ENCODE data around the gene HIBCH.
"Not testable (repeated sequence)": the region's sequence is repeated elsewhere in the genome, so short reads cannot be mapped to it uniquely, and the experiment has no call there.

HIBCH gene

GRCh38 chr2:190318931-190319554, 583 bp downstream of the HIBCH start:
- Histone ChIP-seq H3K4me1 (ENCODE audit: control insufficient read depth, insufficient read depth, low read length) (peaks cover 27% of the 10 kb centered on the region), H3K9ac (ENCODE audit: low read length) (peak overlapping the region; percentile 42), H3K36me3 (ENCODE audit: control insufficient read depth, insufficient read depth, low read length) (no peaks in the 10 kb centered on the region), H3K4me3 (ENCODE audit: low read length) (peak overlapping the region; percentile 24), H3K9me3 (ENCODE audit: control insufficient read depth, low read length) (no peaks in the 10 kb centered on the region), H3K27me3 (ENCODE audit: control insufficient read depth, insufficient read depth, low read length) (no peaks in the 10 kb centered on the region)

GRCh38 chr2:190318514-190318913, 1.1 kb downstream of the HIBCH start:
- Histone ChIP-seq H3K9ac (ENCODE audit: low read length) (peak overlapping the region; percentile 42), H3K9me3 (ENCODE audit: control insufficient read depth, low read length) (no peaks in the 10 kb centered on the region), H3K36me3 (ENCODE audit: control insufficient read depth, insufficient read depth, low read length) (no peaks in the 10 kb centered on the region), H3K4me3 (ENCODE audit: low read length) (peak overlapping the region; percentile 24), H3K4me1 (ENCODE audit: control insufficient read depth, insufficient read depth, low read length) (peaks cover 31% of the 10 kb centered on the region), H3K27me3 (ENCODE audit: control insufficient read depth, insufficient read depth, low read length) (no peaks in the 10 kb centered on the region)

GRCh38 chr2:190315273-190315672, 4.4 kb downstream of the HIBCH start:
- Histone ChIP-seq H3K4me3 (ENCODE audit: low read length) (no peak overlapping the region), H3K36me3 (ENCODE audit: control insufficient read depth, insufficient read depth, low read length) (no peaks in the 10 kb centered on the region), H3K9me3 (ENCODE audit: control insufficient read depth, low read length) (no peaks in the 10 kb centered on the region), H3K9ac (ENCODE audit: low read length) (no peak overlapping the region), H3K27me3 (ENCODE audit: control insufficient read depth, insufficient read depth, low read length) (no peaks in the 10 kb centered on the region), H3K4me1 (ENCODE audit: control insufficient read depth, insufficient read depth, low read length) (peaks cover 41% of the 10 kb centered on the region)

- H3K9ac ChIP-seq (ENCODE audit: low read length) = no peak overlapping the region
- H3K9me3 ChIP-seq (ENCODE audit: control insufficient read depth, low read length) = no peaks in the 10 kb centered on the region
- peaks cover 36% of the 10 kb centered on the region for H3K4me1 ChIP-seq (ENCODE audit: control insufficient read depth, insufficient read depth, low read length)
- H3K4me3 ChIP-seq (ENCODE audit: low read length) = no peak overlapping the region
- H3K27me3 ChIP-seq (ENCODE audit: control insufficient read depth, insufficient read depth, low read length) = no peaks in the 10 kb centered on the region
- H3K36me3 ChIP-seq (ENCODE audit: control insufficient read depth, insufficient read depth, low read length) = no peaks in the 10 kb centered on the region
Observed at GRCh38 chr2:190313880-190314279, 5.7 kb downstream of the HIBCH start.

GRCh38 chr2:190312635-190313025, 7.0 kb downstream of the HIBCH start:
- H3K27me3 ChIP-seq (ENCODE audit: control insufficient read depth, insufficient read depth, low read length); H3K9ac ChIP-seq (ENCODE audit: low read length); H3K36me3 ChIP-seq (ENCODE audit: control insufficient read depth, insufficient read depth, low read length); H3K4me3 ChIP-seq (ENCODE audit: low read length); H3K9me3 ChIP-seq (ENCODE audit: control insufficient read depth, low read length): not testable (repeated sequence)
- peaks cover 24% of the 10 kb centered on the region for H3K4me1 ChIP-seq (ENCODE audit: control insufficient read depth, insufficient read depth, low read length)

GRCh38 chr2:190311893-190312634, 7.6 kb downstream of the HIBCH start:
- Histone ChIP-seq H3K4me3 (ENCODE audit: low read length) (no peak overlapping the region), H3K36me3 (ENCODE audit: control insufficient read depth, insufficient read depth, low read length) (no peaks in the 10 kb centered on the region), H3K27me3 (ENCODE audit: control insufficient read depth, insufficient read depth, low read length) (no peaks in the 10 kb centered on the region), H3K4me1 (ENCODE audit: control insufficient read depth, insufficient read depth, low read length) (peaks cover 24% of the 10 kb centered on the region), H3K9me3 (ENCODE audit: control insufficient read depth, low read length) (no peaks in the 10 kb centered on the region), H3K9ac (ENCODE audit: low read length) (no peak overlapping the region)

- H3K9ac ChIP-seq (ENCODE audit: low read length) = no peak overlapping the region
- no peaks in the 10 kb centered on the region for H3K27me3 ChIP-seq (ENCODE audit: control insufficient read depth, insufficient read depth, low read length)
- peaks cover 10% of the 10 kb centered on the region for H3K4me1 ChIP-seq (ENCODE audit: control insufficient read depth, insufficient read depth, low read length)
- H3K4me3 ChIP-seq (ENCODE audit: low read length) = no peak overlapping the region
- no peaks in the 10 kb centered on the region for H3K36me3 ChIP-seq (ENCODE audit: control insufficient read depth, insufficient read depth, low read length)
- H3K9me3 ChIP-seq (ENCODE audit: control insufficient read depth, low read length) = no peaks in the 10 kb centered on the region
Observed at GRCh38 chr2:190308031-190308430, 11.6 kb downstream of the HIBCH start.

- no peaks in the 10 kb centered on the region for H3K9me3 ChIP-seq (ENCODE audit: control insufficient read depth, low read length)
- H3K4me1 ChIP-seq (ENCODE audit: control insufficient read depth, insufficient read depth, low read length) = peaks cover 9% of the 10 kb centered on the region
- H3K36me3 ChIP-seq (ENCODE audit: control insufficient read depth, insufficient read depth, low read length) = no peaks in the 10 kb centered on the region
- H3K4me3 ChIP-seq (ENCODE audit: low read length) = no peak overlapping the region
- no peaks in the 10 kb centered on the region for H3K27me3 ChIP-seq (ENCODE audit: control insufficient read depth, insufficient read depth, low read length)
- no peak overlapping the region for H3K9ac ChIP-seq (ENCODE audit: low read length)
Observed at GRCh38 chr2:190304404-190304803, 15.2 kb downstream of the HIBCH start.

- H3K9ac ChIP-seq (ENCODE audit: low read length) = no peak overlapping the region
- no peaks in the 10 kb centered on the region for H3K9me3 ChIP-seq (ENCODE audit: control insufficient read depth, low read length)
- no peaks in the 10 kb centered on the region for H3K36me3 ChIP-seq (ENCODE audit: control insufficient read depth, insufficient read depth, low read length)
- H3K4me3 ChIP-seq (ENCODE audit: low read length) = no peak overlapping the region
- H3K27me3 ChIP-seq (ENCODE audit: control insufficient read depth, insufficient read depth, low read length) = no peaks in the 10 kb centered on the region
- H3K4me1 ChIP-seq (ENCODE audit: control insufficient read depth, insufficient read depth, low read length) = peaks cover 9% of the 10 kb centered on the region
Observed at GRCh38 chr2:190303647-190304046, 16.0 kb downstream of the HIBCH start.

GRCh38 chr2:190302052-190302451, 17.6 kb downstream of the HIBCH start:
- Histone ChIP-seq H3K4me1 (ENCODE audit: control insufficient read depth, insufficient read depth, low read length) (peaks cover 9% of the 10 kb centered on the region), H3K9ac (ENCODE audit: low read length) (no peak overlapping the region), H3K27me3 (ENCODE audit: control insufficient read depth, insufficient read depth, low read length) (no peaks in the 10 kb centered on the region), H3K36me3 (ENCODE audit: control insufficient read depth, insufficient read depth, low read length) (no peaks in the 10 kb centered on the region), H3K4me3 (ENCODE audit: low read length) (no peak overlapping the region), H3K9me3 (ENCODE audit: control insufficient read depth, low read length) (no peaks in the 10 kb centered on the region)

GRCh38 chr2:190301032-190301431, 18.6 kb downstream of the HIBCH start:
- H3K36me3 ChIP-seq (ENCODE audit: control insufficient read depth, insufficient read depth, low read length) = no peaks in the 10 kb centered on the region
- H3K9ac ChIP-seq (ENCODE audit: low read length) = no peak overlapping the region
- no peak overlapping the region for H3K4me3 ChIP-seq (ENCODE audit: low read length)
- H3K9me3 ChIP-seq (ENCODE audit: control insufficient read depth, low read length) = no peaks in the 10 kb centered on the region
- no peaks in the 10 kb centered on the region for H3K27me3 ChIP-seq (ENCODE audit: control insufficient read depth, insufficient read depth, low read length)
- peaks cover 9% of the 10 kb centered on the region for H3K4me1 ChIP-seq (ENCODE audit: control insufficient read depth, insufficient read depth, low read length)

GRCh38 chr2:190297880-190298279, 21.7 kb downstream of the HIBCH start:
- H3K36me3 ChIP-seq (ENCODE audit: control insufficient read depth, insufficient read depth, low read length); H3K4me1 ChIP-seq (ENCODE audit: control insufficient read depth, insufficient read depth, low read length); H3K9me3 ChIP-seq (ENCODE audit: control insufficient read depth, low read length); H3K27me3 ChIP-seq (ENCODE audit: control insufficient read depth, insufficient read depth, low read length); H3K9ac ChIP-seq (ENCODE audit: low read length); H3K4me3 ChIP-seq (ENCODE audit: low read length): not testable (repeated sequence)
